Bronchial epithelial cell (primary cell): Measurements from ENCODE around the gene MGAT4C. TPM values are rescaled to one million over a fixed set of nuclear protein-coding genes. Genes with fewer than 3 reads are reported as not detected.
A peak's percentile ranks its signal among the peaks of the same experiment; 100 is the strongest.

Experiments used
- DNase-seq: peaks from one replicate; pipeline ENCODE4 v3.0.0-alpha.2; 2010; ENCODE audit warnings: low read depth
- FAIRE-seq: peaks from 2 replicates; lab custom pipeline; 2011; peaks lifted over from hg19 to GRCh38; lab: Jason Lieb, UNC
- H3K27me3 ChIP-seq: 2 replicates; pipeline ENCODE4 v1.5.1; 2011; ENCODE audit warnings: low read length; ENCODE audit not compliant: control insufficient read depth, insufficient read depth
- H3K36me3 ChIP-seq: 2 replicates; pipeline ENCODE4 v1.5.1; 2011; ENCODE audit warnings: low read length; ENCODE audit not compliant: control insufficient read depth, insufficient read depth
- H3K4me3 ChIP-seq: 2 replicates; pipeline ENCODE4 v1.5.1; 2011; ENCODE audit warnings: mild to moderate bottlenecking, low read depth, low read length, control low read depth
- total RNA-seq: library from RNA; depleted of rRNA; stranded (reverse); fragments of >200 nt; gene quantifications from 2 replicates; pipeline ENCODE4 v1.2.1, GENCODE V29; 2014
- TF ChIP-seq, protein P1 (sequence below): IDR thresholded peaks from 2 replicates; pipeline ENCODE4 v1.5.1; 2011; ENCODE audit warnings: mild to moderate bottlenecking, moderate library complexity, low read length, control low read depth, inconsistent platforms; ENCODE audit not compliant: insufficient read depth, severe bottlenecking

Gene MGAT4C
- total RNA-seq, 1 donor from 2014 or later, result 0.26 TPM

GRCh38 chr12:86122846-86123468, 133.2 kb downstream of the MGAT4C start:
- H3K36me3 ChIP-seq, result no peaks in the 10 kb centered on the region
- FAIRE-seq (no peak), DNase-seq (peak; percentile 47)
- no peak overlapping the region for H3K4me3 ChIP-seq
- H3K27me3 ChIP-seq, result no peaks in the 10 kb centered on the region
- TF ChIP-seq, protein P1, sequence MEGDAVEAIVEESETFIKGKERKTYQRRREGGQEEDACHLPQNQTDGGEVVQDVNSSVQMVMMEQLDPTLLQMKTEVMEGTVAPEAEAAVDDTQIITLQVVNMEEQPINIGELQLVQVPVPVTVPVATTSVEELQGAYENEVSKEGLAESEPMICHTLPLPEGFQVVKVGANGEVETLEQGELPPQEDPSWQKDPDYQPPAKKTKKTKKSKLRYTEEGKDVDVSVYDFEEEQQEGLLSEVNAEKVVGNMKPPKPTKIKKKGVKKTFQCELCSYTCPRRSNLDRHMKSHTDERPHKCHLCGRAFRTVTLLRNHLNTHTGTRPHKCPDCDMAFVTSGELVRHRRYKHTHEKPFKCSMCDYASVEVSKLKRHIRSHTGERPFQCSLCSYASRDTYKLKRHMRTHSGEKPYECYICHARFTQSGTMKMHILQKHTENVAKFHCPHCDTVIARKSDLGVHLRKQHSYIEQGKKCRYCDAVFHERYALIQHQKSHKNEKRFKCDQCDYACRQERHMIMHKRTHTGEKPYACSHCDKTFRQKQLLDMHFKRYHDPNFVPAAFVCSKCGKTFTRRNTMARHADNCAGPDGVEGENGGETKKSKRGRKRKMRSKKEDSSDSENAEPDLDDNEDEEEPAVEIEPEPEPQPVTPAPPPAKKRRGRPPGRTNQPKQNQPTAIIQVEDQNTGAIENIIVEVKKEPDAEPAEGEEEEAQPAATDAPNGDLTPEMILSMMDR, result no peak

GRCh38 chr12:86118161-86118560, 138.0 kb downstream of the MGAT4C start:
- H3K4me3 ChIP-seq, result no peak overlapping the region
- H3K27me3 ChIP-seq, result no peaks in the 10 kb centered on the region
- no peak for DNase-seq
- TF ChIP-seq, protein P1, result no peak
- no peaks in the 10 kb centered on the region for H3K36me3 ChIP-seq
- FAIRE-seq, result no peak

GRCh38 chr12:86117711-86118110, 138.5 kb downstream of the MGAT4C start:
- H3K27me3 ChIP-seq, result no peaks in the 10 kb centered on the region
- peak; percentile 18 for DNase-seq
- TF ChIP-seq, protein P1, result no peak
- no peak overlapping the region for H3K4me3 ChIP-seq
- FAIRE-seq, result no peak
- H3K36me3 ChIP-seq, result no peaks in the 10 kb centered on the region

GRCh38 chr12:86104087-86104486, 152.1 kb downstream of the MGAT4C start:
- TF ChIP-seq, protein P1, result no peak

GRCh38 chr12:86097161-86097560, 159.0 kb downstream of the MGAT4C start:
- no peak overlapping the region for H3K4me3 ChIP-seq
- DNase-seq (no peak), FAIRE-seq (no peak)
- H3K27me3 ChIP-seq, result no peaks in the 10 kb centered on the region
- no peaks in the 10 kb centered on the region for H3K36me3 ChIP-seq
- TF ChIP-seq, protein P1, result no peak

More at GRCh38 chr12:86104087-86104486, 152.1 kb downstream of the MGAT4C start:
- Histone ChIP-seq H3K27me3 (no peaks in the 10 kb centered on the region), H3K4me3 (no peak overlapping the region), H3K36me3 (no peaks in the 10 kb centered on the region)
- DNase-seq (peak; percentile 41), FAIRE-seq (no peak)

GRCh38 chr12:86091681-86092080, 164.5 kb downstream of the MGAT4C start:
- Histone ChIP-seq H3K36me3 (no peaks in the 10 kb centered on the region), H3K27me3 (no peaks in the 10 kb centered on the region), H3K4me3 (no peak overlapping the region)
- FAIRE-seq (no peak), DNase-seq (no peak)
- TF ChIP-seq, protein P1, result no peak
